Mammary epithelial cell (primary cell): ENCODE data around the gene POLR2L.

ENCODE experiments used
- CTCF ChIP-seq, 2 donors: IDR thresholded peaks in 1 of 2; conservative IDR thresholded peaks in 1 of 2; 2 replicates each; pipeline ENCODE4 v1.5.1; 2011 to 2012; ENCODE audit warnings: inconsistent platforms in 2 of 2, low read length in 2 of 2, mild to moderate bottlenecking in 2 of 2, control low read depth in 1 of 2, low read depth in 1 of 2; ENCODE audit not compliant: insufficient read depth in 1 of 2; ENCODE audit errors: extremely low read depth in 1 of 2
- EZH2 ChIP-seq: IDR thresholded peaks from 2 replicates; pipeline ENCODE4 v1.6.1; 2012; ENCODE audit warnings: low read length, inconsistent platforms, borderline replicate concordance

DNA sequence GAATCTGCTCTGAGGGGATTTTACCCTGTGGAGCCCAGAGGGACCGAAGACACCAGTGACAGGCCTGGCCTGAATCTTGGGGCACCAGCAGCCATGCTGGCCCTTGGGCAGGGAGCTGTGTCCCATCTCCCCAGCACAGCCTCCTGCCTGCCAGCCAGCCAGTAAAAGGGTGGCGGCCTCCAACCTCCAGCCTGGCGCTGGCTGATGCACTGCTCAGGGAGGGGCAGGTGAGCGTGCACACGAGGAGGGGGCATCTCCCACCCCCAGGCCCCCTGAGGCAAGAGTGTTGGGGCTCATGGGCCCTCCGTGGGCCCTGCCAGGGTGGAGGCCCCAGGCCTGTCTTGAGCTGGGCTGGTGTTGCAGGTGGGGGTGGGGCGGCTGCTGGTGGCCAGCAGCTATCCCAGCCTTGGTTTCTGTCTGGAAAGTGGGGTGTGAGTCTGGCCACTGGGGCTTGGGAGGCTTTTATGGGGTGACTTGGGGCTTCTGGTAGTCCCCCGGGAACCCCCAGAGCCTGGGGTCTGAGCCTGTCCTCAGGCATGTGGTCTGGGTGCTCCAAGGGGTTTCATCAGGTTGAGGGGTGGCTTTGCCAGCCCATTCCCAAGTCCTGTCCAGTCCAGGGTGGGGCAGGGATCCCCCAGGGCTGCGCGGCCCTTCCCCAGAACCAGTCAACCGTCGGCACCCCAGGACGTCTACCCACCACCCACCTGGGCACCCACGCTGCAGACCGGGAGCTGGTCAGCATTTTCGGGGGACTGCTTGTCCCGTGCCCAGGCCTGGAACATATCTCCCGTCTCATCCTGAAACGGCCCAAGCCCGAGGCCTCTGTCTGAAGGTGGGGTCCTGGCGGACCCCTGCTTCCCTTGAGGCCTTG, 18.1 kb upstream of the POLR2L start:
- TF ChIP-seq CTCF (conservative IDR thresholded peaks at IDR 0.05 in 1 of 2, IDR thresholded peaks at IDR 0.05 in 1 of 2; ENCODE audit: extremely low read depth in 1 of 2, insufficient read depth in 1 of 2, low read depth in 1 of 2, low read length in 2 of 2) (no peak), EZH2 (no peak)
